GM21360 (cell line): ENCODE measurements around the gene PRTFDC1.
"Not testable (repeated sequence)": the region's sequence is repeated elsewhere in the genome, so short reads cannot be mapped to it uniquely, and the experiment has no call there.

Experiments
- ATAC-seq: cut with Tn5 transposase; IDR thresholded peaks from one replicate; pipeline ENCODE4 v1.9.1; 2021; ENCODE audit warnings: mild to moderate bottlenecking, moderate library complexity; ENCODE audit not compliant: unreplicated experiment

The PRTFDC1 gene

GRCh38 chr10:24966962-24967481 is 14.6 kb upstream of the PRTFDC1 start:
- ATAC-seq, result no peak

GRCh38 chr10:24965051-24965450 is 12.6 kb upstream of the PRTFDC1 start:
- no peak for ATAC-seq

GRCh38 chr10:24963521-24964041 is 11.2 kb upstream of the PRTFDC1 start:
- no peak for ATAC-seq

- ATAC-seq, result no peak
These were observed 10.6 kb upstream of the PRTFDC1 start for GRCh38 chr10:24962995-24963394.

GRCh38 chr10:24961582-24961981 is 9.2 kb upstream of the PRTFDC1 start:
- ATAC-seq, result no peak

GRCh38 chr10:24959382-24959730 is 7.0 kb upstream of the PRTFDC1 start:
- no peak for ATAC-seq

- no peak for ATAC-seq
These were observed 6.4 kb upstream of the PRTFDC1 start for GRCh38 chr10:24958721-24959381.

- no peak for ATAC-seq
These were observed 5.8 kb upstream of the PRTFDC1 start for GRCh38 chr10:24958091-24958720.

GRCh38 chr10:24957624-24958051 is 5.2 kb upstream of the PRTFDC1 start:
- ATAC-seq, result not testable (repeated sequence)

- no peak for ATAC-seq
These were observed 1.3 kb upstream of the PRTFDC1 start for GRCh38 chr10:24953675-24954074.

GRCh38 chr10:24952707-24953645 is 570 bp upstream of the PRTFDC1 start:
- ATAC-seq, result no peak

- ATAC-seq, result no peak
These were observed 934 bp downstream of the PRTFDC1 start for GRCh38 chr10:24951201-24952142.

GRCh38 chr10:24950439-24950838 is 2.0 kb downstream of the PRTFDC1 start:
- no peak for ATAC-seq

GRCh38 chr10:24949616-24950015 is 2.8 kb downstream of the PRTFDC1 start:
- no peak for ATAC-seq

- ATAC-seq, result peak; percentile 81
These were observed 4.9 kb downstream of the PRTFDC1 start for GRCh38 chr10:24947304-24948097.

- no peak for ATAC-seq
These were observed 7.7 kb downstream of the PRTFDC1 start for GRCh38 chr10:24944512-24945255.

GRCh38 chr10:24938525-24938924 is 13.9 kb downstream of the PRTFDC1 start:
- no peak for ATAC-seq

GRCh38 chr10:24938076-24938475 is 14.3 kb downstream of the PRTFDC1 start:
- ATAC-seq, result no peak
